LoVo (cell line): ENCODE data around the gene TCF7.
A peak's percentile ranks its signal among the peaks of the same experiment; 100 is the strongest.

Source experiments
- DNase-seq: peaks from one replicate; pipeline ENCODE4 v3.0.0-alpha.2; 2016; ENCODE audit warnings: low spot score

TCF7 gene

DNA sequence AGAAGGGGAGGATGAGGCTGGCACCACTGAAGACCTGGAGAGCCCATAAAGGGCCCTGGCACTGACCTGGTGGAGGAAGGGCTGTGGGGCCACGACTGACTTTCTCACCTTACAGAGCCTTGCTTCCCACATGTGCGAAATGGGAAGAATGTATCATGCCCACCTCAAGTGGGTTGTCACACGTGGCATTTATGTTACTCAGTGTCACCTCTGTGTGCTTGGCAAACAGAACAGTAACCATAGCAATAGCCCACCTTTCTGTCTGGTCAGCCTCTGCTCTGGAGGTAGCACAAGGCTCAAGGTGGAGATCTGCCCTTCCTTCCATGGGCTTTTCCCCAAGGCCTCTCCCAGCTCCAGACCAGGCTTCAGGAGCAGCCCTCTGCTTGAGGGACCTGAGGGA lies 16.7 kb downstream of the TCF7 start:
- DNase-seq, result no peak

- DNase-seq, result no peak
Measured at GRCh38 chr5:134131578-134132350, 17.3 kb downstream of the TCF7 start.

DNA sequence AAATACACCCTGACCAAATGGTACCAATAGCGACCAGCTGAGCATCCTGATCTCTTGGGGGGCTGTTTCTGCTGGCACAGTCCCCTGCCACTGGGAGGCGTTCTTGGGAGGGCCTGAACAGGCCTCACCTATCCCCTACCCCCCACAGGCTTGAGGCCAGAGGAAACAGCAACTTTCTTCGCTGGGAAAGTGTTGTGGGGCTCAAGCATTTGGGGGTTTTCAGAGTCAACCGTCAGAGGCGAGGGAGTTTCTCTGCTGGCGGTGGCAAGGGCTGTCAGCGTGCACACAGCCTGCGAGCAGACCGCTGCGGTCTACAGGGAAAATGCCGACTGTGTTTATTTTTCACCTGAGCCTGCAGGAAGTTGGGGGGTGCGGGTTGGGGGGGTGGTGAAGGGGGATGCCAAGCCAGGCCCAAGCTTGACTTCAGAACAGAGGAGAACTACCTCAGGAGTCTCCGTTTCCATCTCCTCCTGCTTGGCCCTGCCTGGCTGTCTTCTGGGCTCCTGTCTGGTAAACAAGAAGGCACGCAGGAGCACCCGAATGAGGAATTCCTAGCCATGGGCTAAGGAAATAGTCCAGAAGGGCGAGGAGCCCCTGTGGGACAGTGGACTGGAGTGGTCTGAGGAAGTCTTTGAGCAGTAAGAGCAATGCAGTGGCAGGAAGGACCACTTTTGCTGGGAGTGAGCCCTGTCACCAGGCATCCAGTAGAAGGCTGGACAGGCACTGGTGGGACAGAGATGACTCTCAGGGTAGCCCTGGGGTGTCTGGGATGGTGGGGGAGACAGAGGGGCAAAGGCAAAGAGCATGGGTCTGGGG lies 18.1 kb downstream of the TCF7 start:
- DNase-seq, result no peak

DNA sequence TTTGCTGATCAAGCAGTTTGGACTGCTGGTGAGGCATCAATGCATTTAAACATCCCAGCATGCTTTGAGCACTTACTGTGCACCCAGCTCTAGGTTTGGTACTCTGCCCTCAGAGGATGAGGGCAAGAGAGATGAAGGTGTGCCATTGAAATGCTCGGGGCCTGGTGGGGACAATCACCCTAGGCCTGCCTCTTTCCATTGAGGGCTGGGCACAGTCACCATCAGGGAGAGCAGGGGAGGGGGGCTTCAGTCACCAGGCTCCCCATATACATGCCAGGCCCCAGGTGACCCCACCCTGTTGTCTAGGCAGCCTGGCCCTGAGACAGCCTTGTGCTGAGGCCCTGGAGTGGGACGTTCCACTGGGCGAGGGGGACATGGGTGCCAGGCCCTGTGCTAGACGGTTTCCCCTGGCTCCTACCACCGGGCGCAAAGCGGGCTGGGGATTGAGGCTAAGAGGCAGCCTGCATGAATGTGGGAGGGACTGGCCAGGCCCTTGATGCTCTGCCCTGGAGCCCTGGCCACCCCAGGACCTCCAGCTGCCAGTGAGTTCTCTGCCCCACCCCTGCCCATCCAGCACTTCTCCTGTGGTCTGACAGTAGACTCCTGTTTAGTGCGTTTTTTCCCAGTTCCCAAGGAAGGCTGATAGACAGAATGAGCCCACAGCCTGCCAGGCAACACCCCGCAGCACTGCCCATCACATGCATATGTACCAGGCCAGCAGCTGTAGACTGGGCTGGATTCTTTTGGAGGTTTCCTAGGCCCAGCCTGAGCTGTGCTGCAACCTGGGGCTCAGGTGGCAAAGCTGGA lies 18.9 kb downstream of the TCF7 start:
- DNase-seq, result no peak

DNA sequence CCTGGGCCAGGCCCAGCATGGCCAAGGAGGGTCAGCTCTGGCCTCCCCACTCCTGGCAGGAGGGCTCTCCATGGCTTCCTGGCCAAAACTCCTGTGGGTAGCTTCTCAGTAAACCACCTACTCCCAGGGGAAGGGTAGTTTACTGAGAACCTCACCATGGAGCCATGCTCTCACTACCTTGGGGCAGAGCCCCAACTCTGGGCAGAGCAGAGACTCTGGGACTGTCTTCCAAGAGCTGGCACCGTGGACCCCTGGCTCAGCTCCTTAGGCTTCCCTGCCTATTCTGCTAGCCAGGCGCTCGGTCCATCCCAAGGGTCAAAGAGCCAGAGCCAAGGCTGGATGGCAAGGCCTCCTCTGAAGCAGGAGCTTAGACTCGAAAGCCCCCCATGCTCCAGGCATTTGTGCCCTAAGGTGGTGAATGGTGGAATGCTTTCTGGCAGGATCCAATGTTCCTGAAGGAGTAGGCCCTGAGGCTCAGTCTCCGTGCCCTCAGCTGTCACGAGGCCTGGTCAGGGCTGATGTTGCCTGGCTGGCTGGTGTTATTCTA lies 19.6 kb downstream of the TCF7 start:
- no peak for DNase-seq

GRCh38 chr5:134135091-134135655 lies 20.7 kb downstream of the TCF7 start:
- no peak for DNase-seq

GRCh38 chr5:134136221-134136631 lies 21.7 kb downstream of the TCF7 start:
- DNase-seq, result no peak

- DNase-seq, result no peak
Measured at GRCh38 chr5:134136771-134137170, 22.3 kb downstream of the TCF7 start.

DNA sequence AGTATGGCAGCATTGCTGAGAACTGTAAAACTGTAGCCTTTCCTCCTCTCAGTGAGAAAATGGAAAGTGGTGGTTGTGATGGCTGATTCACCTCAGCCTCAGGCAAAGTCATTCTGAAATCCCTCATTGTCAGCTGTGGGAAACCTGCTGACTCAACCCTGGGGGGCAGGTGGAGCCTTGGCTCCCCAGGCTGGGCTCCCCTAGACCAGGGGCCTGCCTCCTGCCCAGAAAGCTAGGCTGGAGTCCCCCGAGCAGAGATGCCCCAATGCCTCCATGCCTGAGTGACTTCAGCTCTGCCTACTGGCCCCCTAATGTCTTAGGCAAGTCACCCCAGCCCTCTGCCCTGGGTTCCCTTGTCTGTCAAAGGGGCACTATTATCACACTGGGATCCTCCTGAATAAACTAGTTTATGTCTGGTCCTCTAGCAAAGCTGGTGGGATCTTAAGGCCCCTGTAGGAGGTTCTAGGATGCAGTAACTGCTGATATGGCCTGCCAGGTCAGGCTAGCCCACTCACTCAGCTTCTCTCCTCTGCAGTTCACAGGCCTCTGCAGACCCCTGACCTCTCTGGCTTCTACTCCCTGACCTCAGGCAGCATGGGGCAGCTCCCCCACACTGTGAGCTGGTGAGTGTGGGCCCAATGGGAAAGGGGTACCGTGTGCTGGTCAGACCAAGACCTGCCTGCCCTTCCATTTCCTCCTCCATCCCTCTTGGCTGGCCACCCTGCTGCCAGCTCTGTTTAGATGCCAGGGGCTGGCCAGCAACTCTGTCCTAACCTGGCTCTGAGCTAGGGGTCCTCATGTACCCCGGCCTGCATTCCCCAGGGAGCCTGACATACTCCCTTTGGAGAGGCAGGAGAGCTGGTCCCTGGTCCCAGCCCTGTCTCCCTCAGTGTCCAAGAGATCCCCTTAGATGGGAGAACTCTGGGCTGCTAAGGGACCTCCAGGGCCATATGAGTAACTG lies 24.2 kb downstream of the TCF7 start:
- no peak for DNase-seq

GRCh38 chr5:134139377-134139851 lies 24.9 kb downstream of the TCF7 start:
- no peak for DNase-seq

- no peak for DNase-seq
Measured at GRCh38 chr5:134139891-134140469, 25.5 kb downstream of the TCF7 start.

DNA sequence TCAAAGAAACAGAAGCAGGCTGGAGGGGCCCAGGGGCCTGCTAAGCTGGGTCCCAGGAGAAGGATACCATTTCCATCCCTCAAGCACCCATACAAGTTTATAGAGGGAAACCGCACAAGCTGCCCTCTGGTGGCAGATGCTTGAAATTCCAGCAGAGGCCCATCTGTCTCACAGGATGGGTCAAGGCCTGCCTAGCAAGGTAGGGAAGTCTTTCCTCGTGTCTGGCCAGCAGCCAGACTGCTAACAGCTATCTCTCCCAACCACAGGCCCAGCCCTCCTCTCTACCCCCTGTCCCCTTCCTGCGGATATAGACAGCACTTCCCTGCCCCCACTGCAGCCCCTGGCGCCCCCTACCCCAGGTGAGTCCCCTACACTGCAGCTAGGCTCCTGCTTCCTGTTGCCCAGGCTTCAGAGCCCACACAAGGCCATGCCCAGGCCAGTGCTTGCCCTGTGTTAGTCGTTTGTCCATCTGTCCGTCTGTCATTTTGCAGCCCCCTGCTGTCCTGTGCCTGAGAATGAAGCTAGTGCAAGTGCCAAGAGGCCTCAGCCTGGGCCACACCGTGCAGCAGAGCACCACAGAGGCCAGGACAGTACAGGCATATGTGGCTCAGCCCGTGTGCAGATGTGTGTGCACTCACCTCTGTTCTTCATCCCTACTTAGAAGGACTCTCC lies 26.2 kb downstream of the TCF7 start:
- DNase-seq, result peak; percentile 71

DNA sequence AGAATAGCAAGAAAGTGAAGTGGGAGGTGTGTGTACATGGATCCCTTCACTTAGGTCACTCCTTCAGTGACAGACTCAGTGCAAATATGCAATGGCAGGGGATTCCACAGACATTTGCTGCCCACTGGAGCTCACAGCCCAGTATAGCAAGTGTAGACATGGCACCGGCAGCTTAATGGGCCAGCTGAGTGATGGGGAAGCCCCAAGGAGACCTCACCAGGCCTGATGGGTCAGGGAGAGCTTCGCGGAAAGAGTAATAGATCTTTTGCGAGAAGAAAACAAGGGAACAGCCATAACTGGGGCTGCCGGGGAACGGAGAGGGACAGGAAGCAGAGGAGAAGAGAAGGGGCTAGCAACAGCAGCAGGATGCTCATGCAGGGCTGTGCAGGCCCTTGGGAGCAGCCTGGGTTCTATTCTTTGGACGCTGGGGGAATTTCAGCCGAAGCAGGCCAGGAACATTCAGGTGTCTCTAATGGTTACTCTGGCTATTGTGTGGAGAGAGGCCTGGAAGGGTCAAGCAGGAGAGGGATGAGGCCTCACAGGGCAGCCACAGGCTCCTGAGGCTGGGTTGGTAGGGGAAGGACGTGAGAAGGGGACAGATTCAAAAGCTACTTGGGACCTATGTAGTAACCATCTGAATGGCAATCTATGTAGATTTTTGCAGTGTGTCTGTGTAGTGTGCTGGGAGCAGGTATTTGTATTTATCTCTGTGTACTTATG lies 27.0 kb downstream of the TCF7 start:
- DNase-seq, result no peak

DNA sequence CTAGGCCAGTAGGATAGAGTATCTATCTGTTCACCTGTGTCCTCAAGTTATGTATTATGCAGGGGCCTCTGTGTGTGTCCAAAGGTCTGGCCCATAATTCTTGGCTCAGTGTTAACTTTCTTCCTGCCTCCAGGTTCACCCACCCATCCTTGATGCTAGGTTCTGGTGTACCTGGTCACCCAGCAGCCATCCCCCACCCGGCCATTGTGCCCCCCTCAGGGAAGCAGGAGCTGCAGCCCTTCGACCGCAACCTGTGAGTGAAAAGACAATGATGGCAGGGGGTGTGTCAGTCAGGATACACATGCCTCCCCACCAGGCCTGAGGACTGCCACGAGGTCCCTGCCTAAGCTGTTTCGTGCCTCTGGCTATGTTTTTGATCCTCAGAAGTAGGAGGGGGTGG lies 27.6 kb downstream of the TCF7 start:
- no peak for DNase-seq

DNA sequence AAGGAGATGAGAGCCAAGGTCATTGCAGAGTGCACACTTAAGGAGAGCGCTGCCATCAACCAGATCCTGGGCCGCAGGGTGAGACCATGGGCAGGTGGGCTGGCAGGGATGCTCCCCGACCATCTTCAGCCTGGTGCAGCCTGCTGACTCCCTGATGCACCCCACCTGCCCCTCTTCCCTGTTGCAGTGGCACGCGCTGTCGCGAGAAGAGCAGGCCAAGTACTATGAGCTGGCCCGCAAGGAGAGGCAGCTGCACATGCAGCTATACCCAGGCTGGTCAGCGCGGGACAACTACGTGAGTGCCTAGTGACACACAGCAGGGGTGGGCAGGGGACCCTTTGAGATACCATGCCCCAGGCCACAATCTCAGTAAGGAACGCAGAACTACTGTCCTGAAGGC lies 28.3 kb downstream of the TCF7 start:
- no peak for DNase-seq

DNA sequence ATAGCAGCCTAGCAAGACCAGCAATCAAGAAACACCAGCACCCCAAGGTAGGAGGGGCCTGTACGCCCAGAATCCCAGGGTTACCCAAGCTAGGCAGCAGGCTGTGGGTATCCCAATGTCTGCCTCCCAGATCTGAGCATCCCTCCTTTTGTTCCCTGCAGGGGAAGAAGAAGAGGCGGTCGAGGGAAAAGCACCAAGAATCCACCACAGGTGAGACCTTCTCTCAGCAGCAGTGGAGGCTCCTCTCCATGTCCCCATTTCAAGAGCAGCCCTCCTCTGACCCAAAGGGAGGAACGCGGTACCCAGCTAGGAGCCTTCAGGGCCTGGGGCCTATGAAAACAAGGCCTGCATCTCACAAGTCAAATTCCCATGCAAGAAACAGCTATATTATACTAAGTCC lies 28.9 kb downstream of the TCF7 start:
- DNase-seq, result no peak

GRCh38 chr5:134143944-134144941 lies 29.8 kb downstream of the TCF7 start:
- no peak for DNase-seq
